WERI-Rb-1 (cell line): ENCODE measurements around the gene SHOC2.

Experiments used
- DNase-seq: peaks from one replicate; pipeline ENCODE4 v3.0.0-alpha.2; 2020
- H3K27ac ChIP-seq: fragments of 250-450 bp; sonication (Bioruptor Pico); 2 replicates; pipeline ENCODE4 v1.5.1; 2020; ENCODE audit warnings: mild to moderate bottlenecking, moderate library complexity
- H3K27me3 ChIP-seq: fragments of 250-450 bp; sonication (Bioruptor Pico); 2 replicates; pipeline ENCODE4 v1.5.1; 2021; ENCODE audit warnings: mild to moderate bottlenecking, low read depth, moderate library complexity; ENCODE audit not compliant: insufficient read depth, severe bottlenecking
- H3K36me3 ChIP-seq: fragments of 250-450 bp; sonication (Bioruptor Pico); 2 replicates; pipeline ENCODE4 v1.5.1; 2020; ENCODE audit warnings: mild to moderate bottlenecking, moderate library complexity
- H3K4me3 ChIP-seq: 2 replicates; pipeline ENCODE4 v1.5.1; 2011; ENCODE audit warnings: low read depth, mild to moderate bottlenecking, control low read depth, low read length
- H3K9me3 ChIP-seq: fragments of 250-450 bp; sonication (Bioruptor Pico); 2 replicates; pipeline ENCODE4 v1.5.1; 2021; ENCODE audit warnings: mild to moderate bottlenecking, moderate library complexity; ENCODE audit not compliant: severe bottlenecking
- CTCF ChIP-seq: IDR thresholded peaks from 2 replicates; pipeline ENCODE4 v1.5.1; 2011; ENCODE audit warnings: low read depth, mild to moderate bottlenecking, control low read depth, inconsistent platforms, low read length

Gene SHOC2

GRCh38 chr10:111057006-111057405 is 137.6 kb downstream of the SHOC2 start:
- no peaks in the 10 kb centered on the region for H3K36me3 ChIP-seq
- H3K4me3 ChIP-seq = no peak overlapping the region
- no peaks in the 10 kb centered on the region for H3K9me3 ChIP-seq
- H3K27me3 ChIP-seq = no peaks in the 10 kb centered on the region
- DNase-seq = no peak
- H3K27ac ChIP-seq = no peak overlapping the region
- no peak for TF ChIP-seq CTCF
